Osteoblast (primary cell): ENCODE results near the gene MUL1. TPM values are rescaled to one million over a fixed set of nuclear protein-coding genes. Genes with fewer than 3 reads are reported as not detected.

ENCODE experiments used
- DNase-seq: peaks from one replicate; pipeline ENCODE4 v3.0.0; 2011; ENCODE audit warnings: low spot score, mixed read lengths; ENCODE audit not compliant: insufficient read length; ENCODE audit errors: missing footprints
- H2AFZ ChIP-seq: 2 replicates; pipeline ENCODE4 v1.6.0; 2011; ENCODE audit warnings: mild to moderate bottlenecking, low read length
- H3K27ac ChIP-seq: 2 replicates; pipeline ENCODE4 v1.5.1; 2011; ENCODE audit warnings: mild to moderate bottlenecking, low read depth, low read length, moderate library complexity
- H3K27me3 ChIP-seq: 2 replicates; pipeline ENCODE4 v1.6.0; 2012; ENCODE audit warnings: mild to moderate bottlenecking, control low read depth, inconsistent platforms, low read length, moderate library complexity; ENCODE audit not compliant: insufficient read depth
- H3K36me3 ChIP-seq: 2 replicates; pipeline ENCODE4 v1.5.1; 2011; ENCODE audit warnings: mild to moderate bottlenecking, low read length, control low read depth, moderate library complexity; ENCODE audit not compliant: insufficient read depth
- H3K4me1 ChIP-seq: 2 replicates; pipeline ENCODE4 v1.5.1; 2011; ENCODE audit warnings: mild to moderate bottlenecking, low read length, control low read depth, moderate library complexity; ENCODE audit not compliant: insufficient read depth
- H3K4me2 ChIP-seq: 2 replicates; pipeline ENCODE4 v1.6.0; 2011; ENCODE audit warnings: mild to moderate bottlenecking, low read length; ENCODE audit not compliant: insufficient read depth
- H3K4me3 ChIP-seq: fragments of 200-600 bp; sonication (generic); 3 replicates; pipeline ENCODE4 v1.5.1; 2012; ENCODE audit warnings: mild to moderate bottlenecking, low read length, inconsistent platforms; ENCODE audit not compliant: insufficient read depth
- H3K79me2 ChIP-seq: 2 replicates; pipeline ENCODE4 v1.6.0; 2012; ENCODE audit warnings: mild to moderate bottlenecking, low read length, control low read depth, inconsistent platforms; ENCODE audit not compliant: insufficient read depth
- H3K9me3 ChIP-seq: 2 replicates; pipeline ENCODE4 v1.5.1; 2011; ENCODE audit warnings: low read depth, low read length, control low read depth
- H4K20me1 ChIP-seq: 2 replicates; pipeline ENCODE4 v1.6.0; 2012; ENCODE audit warnings: mild to moderate bottlenecking, low read length, control low read depth; ENCODE audit not compliant: insufficient read depth
- total RNA-seq: library from RNA; depleted of rRNA; stranded (reverse); fragments of >200 nt; gene quantifications from 2 replicates; pipeline ENCODE4 v1.2.3, GENCODE V29; 2012
- TF ChIP-seq, protein P1 (sequence below): IDR thresholded peaks from 2 replicates; pipeline ENCODE4 v1.5.1; 2011; ENCODE audit warnings: mild to moderate bottlenecking, low read depth, low read length, moderate library complexity; ENCODE audit errors: extremely low read depth

The MUL1 gene
- total RNA-seq, 1 donor: 37.3 TPM

DNA sequence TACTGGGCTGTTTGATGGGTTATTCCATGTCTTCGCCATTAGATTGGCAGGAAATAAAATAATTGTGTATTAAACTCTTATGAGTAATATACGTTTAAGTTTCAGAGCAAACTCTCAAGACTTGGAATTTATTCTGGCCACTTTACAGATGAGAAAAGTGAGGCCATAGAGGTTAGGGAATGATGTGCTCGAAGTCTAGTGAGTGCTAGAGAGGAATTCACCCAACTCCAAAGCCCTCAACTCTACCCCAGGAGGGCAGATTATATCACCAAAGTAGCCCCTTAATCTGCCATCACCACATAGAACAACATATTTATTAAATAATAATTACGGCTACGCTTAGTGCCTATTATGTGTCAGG lies 440 bp upstream of the MUL1 start:
- Histone ChIP-seq H2AFZ (peak overlapping the region; percentile 99), H3K4me2 (peak overlapping the region; percentile 85), H3K9me3 (no peaks in the 10 kb centered on the region), H4K20me1 (peaks cover 6% of the 10 kb centered on the region), H3K27me3 (no peaks in the 10 kb centered on the region), H3K79me2 (peaks cover 44% of the 10 kb centered on the region), H3K4me1 (no peaks in the 10 kb centered on the region), H3K27ac (peak overlapping the region; percentile 88), H3K4me3 (peak overlapping the region; percentile 93), H3K36me3 (peaks cover 14% of the 10 kb centered on the region)
- TF ChIP-seq, protein P1, sequence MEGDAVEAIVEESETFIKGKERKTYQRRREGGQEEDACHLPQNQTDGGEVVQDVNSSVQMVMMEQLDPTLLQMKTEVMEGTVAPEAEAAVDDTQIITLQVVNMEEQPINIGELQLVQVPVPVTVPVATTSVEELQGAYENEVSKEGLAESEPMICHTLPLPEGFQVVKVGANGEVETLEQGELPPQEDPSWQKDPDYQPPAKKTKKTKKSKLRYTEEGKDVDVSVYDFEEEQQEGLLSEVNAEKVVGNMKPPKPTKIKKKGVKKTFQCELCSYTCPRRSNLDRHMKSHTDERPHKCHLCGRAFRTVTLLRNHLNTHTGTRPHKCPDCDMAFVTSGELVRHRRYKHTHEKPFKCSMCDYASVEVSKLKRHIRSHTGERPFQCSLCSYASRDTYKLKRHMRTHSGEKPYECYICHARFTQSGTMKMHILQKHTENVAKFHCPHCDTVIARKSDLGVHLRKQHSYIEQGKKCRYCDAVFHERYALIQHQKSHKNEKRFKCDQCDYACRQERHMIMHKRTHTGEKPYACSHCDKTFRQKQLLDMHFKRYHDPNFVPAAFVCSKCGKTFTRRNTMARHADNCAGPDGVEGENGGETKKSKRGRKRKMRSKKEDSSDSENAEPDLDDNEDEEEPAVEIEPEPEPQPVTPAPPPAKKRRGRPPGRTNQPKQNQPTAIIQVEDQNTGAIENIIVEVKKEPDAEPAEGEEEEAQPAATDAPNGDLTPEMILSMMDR: no peak
- peak; percentile 73 for DNase-seq

DNA sequence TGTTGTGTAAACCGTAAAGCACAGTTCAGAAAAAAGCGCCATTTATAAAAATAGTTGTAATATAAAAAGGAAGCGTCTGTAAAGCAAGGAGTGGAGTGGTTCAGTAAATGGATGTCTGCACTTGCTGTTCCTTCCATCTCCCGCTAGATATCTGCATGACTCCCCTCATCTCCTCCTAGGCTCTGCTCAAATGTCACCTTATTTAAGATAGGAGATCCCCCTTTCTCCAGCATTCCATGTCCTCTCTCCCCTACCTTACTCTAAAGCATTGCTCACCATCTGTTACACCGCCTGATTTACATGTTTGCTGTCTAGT lies 745 bp downstream of the MUL1 start:
- TF ChIP-seq, protein P1: no peak
- peaks cover 6% of the 10 kb centered on the region for H4K20me1 ChIP-seq
- peak overlapping the region; percentile 93 for H3K4me3 ChIP-seq
- no peaks in the 10 kb centered on the region for H3K9me3 ChIP-seq
- no peaks in the 10 kb centered on the region for H3K27me3 ChIP-seq
- peak overlapping the region; percentile 99 for H2AFZ ChIP-seq
- peak overlapping the region; percentile 88 for H3K27ac ChIP-seq
- H3K36me3 ChIP-seq: peaks cover 14% of the 10 kb centered on the region
- peak overlapping the region; percentile 85 for H3K4me2 ChIP-seq
- H3K79me2 ChIP-seq: peaks cover 47% of the 10 kb centered on the region
- peak; percentile 79 for DNase-seq
- H3K4me1 ChIP-seq: no peaks in the 10 kb centered on the region

DNA sequence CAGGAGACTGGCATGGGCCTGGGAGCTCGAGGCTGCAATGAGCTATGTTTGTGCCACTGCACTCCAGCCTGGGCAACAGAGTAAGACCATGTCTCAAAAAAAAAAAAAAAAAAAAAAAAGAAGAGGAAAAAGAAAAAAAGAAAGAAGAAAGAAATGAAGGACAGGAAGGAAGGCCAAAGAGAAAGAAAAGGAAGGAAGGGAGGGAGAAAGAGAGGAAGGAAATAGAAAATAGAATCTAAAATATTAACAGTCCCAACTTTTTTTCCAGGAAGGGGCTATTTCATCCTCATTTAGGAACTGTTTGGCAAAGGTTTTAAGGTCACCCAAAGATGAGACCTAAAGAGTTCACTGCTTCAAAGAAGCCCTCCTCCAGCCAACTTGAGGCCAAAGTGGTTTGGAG lies 2.5 kb downstream of the MUL1 start:
- H3K36me3 ChIP-seq: peaks cover 31% of the 10 kb centered on the region
- peaks cover 47% of the 10 kb centered on the region for H3K79me2 ChIP-seq
- peaks cover 6% of the 10 kb centered on the region for H4K20me1 ChIP-seq
- H3K4me3 ChIP-seq: no peak overlapping the region
- no peak overlapping the region for H3K4me2 ChIP-seq
- H3K4me1 ChIP-seq: no peaks in the 10 kb centered on the region
- H3K27me3 ChIP-seq: no peaks in the 10 kb centered on the region
- DNase-seq: peak; percentile 17
- H3K9me3 ChIP-seq: no peaks in the 10 kb centered on the region
- no peak overlapping the region for H3K27ac ChIP-seq
- TF ChIP-seq, protein P1: no peak
- no peak overlapping the region for H2AFZ ChIP-seq

DNA sequence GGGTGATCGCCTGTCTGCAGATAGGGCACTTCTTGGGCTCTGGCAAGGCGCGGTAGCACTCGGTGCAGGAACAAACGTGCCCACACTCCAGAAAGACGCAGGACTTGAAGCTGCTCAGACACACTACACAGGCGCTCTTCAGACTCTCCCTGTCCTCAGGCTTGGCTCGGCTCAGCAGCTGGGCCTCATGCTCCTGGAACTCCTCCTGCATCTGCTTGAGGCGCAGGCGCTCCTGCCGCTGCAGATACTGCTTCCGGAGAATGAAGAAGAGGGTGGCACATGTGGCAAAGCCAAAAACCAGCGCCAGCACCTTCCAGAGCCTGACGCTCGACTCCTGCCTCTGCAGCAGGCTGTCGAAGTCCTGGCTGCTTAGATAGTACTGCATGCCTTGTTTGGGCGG lies 7.2 kb downstream of the MUL1 start:
- Histone ChIP-seq H3K9me3 (no peaks in the 10 kb centered on the region), H3K4me1 (peaks cover 8% of the 10 kb centered on the region), H4K20me1 (peaks cover 6% of the 10 kb centered on the region), H3K27ac (no peak overlapping the region), H3K79me2 (peaks cover 26% of the 10 kb centered on the region), H3K27me3 (no peaks in the 10 kb centered on the region), H3K4me2 (no peak overlapping the region), H3K36me3 (peaks cover 41% of the 10 kb centered on the region), H3K4me3 (no peak overlapping the region), H2AFZ (no peak overlapping the region)
- peak; percentile 54 for DNase-seq
- TF ChIP-seq, protein P1: no peak
